Measurements from ENCODE around the gene ZNF763. TPM values are rescaled to one million over a fixed set of nuclear protein-coding genes. Genes with fewer than 3 reads are reported as not detected.
"Not testable (repeated sequence)": the region's sequence is repeated elsewhere in the genome, so short reads cannot be mapped to it uniquely, and the experiment has no call there.

The ZNF763 gene
- total RNA-seq, 4 donors from 2014 or later: 1.2 to 2.6 (median 2.1) TPM

DNA sequence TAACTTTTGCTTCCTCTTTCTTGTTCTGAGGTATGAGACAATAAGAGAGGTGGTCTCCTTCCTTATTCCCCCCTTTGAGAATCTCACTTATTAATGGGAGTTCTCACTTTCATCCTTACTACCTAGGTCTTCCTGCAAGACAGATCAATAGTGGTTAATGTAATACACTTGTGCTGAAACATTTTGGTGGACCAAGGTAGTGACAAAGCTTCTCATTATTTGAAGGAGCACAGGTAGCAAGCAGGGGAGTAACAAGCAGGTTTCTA lies 22.1 kb upstream of the ZNF763 start:
- Histone ChIP-seq H3K36me3 (peaks cover 9 to 93% (median 49%) of the 10 kb centered on the region in 3 donors), H3K9me3 (peaks cover 6 to 96% (median 86%) of the 10 kb centered on the region in 3 donors), H3K4me1 (no peaks in the 10 kb centered on the region), H3K27me3 (no peaks in the 10 kb centered on the region), H3K4me3 (no peak overlapping the region), H3K27ac (no peak overlapping the region)
- no peak for DNase-seq
- TF ChIP-seq CTCF (IDR thresholded peaks at IDR 0.05) (no peak), POLR2A (IDR thresholded peaks at IDR 0.05) (no peak)
- intact Hi-C loops (cut with DNase I): no loop called here

DNA sequence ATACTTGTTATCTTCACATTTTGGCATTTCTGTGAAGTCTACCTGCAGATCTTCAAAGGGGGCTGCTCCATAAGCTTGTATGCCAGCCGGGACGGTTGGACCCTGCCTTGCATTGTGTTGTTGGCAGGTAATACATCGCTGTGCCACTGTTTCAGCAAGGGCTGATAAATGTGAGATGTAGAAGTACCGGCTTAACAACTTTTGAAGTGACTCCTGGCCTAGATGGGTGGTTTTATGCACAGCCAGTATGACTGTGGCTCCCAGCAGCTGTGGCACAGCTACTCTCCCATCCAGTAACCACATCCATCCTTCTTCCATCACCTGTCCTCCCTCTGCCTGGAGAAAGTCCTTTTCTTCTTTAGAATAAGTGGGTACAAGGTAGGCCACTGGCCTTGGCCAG lies 20.2 kb upstream of the ZNF763 start:
- no peak overlapping the region for H3K4me3 ChIP-seq
- intact Hi-C loops (cut with DNase I): no loop called here
- TF ChIP-seq CTCF (IDR thresholded peaks at IDR 0.05): no peak
- TF ChIP-seq POLR2A (IDR thresholded peaks at IDR 0.05): no peak
- peaks cover 16 to 100% (median 97%) of the 10 kb centered on the region in 3 donors for H3K9me3 ChIP-seq
- peaks cover 28 to 100% (median 68%) of the 10 kb centered on the region in 3 donors for H3K36me3 ChIP-seq
- no peak for DNase-seq
- no peaks in the 10 kb centered on the region for H3K4me1 ChIP-seq
- no peaks in the 10 kb centered on the region for H3K27me3 ChIP-seq
- 92 to 97% methylated on average over 4 of the region's 4 CpGs for WGBS, 2 donors
- no peak overlapping the region for H3K27ac ChIP-seq

- no peak for TF ChIP-seq CTCF (IDR thresholded peaks at IDR 0.05)
- TF ChIP-seq POLR2A (IDR thresholded peaks at IDR 0.05): no peak
- no peak for DNase-seq
- Histone ChIP-seq H3K27me3 (no peaks in the 10 kb centered on the region), H3K27ac (no peak overlapping the region), H3K4me3 (peak overlapping the region in 1 of 4 donors; percentile 9), H3K9me3 (peaks cover 33 to 100% (median 99%) of the 10 kb centered on the region in 3 donors), H3K4me1 (no peaks in the 10 kb centered on the region), H3K36me3 (peaks cover 27 to 85% (median 49%) of the 10 kb centered on the region in 3 donors)
- 93 to 96% methylated on average over 3 of the region's 3 CpGs for WGBS, 2 donors
- intact Hi-C loops (cut with DNase I): no loop called here
Measured at GRCh38 chr19:11948646-11949045, 16.2 kb upstream of the ZNF763 start.

- Histone ChIP-seq H3K4me3 (peak overlapping the region in 1 of 4 donors; percentile 9), H3K4me1 (no peaks in the 10 kb centered on the region), H3K27ac (no peak overlapping the region), H3K9me3 (peaks cover 33 to 98% (median 97%) of the 10 kb centered on the region in 3 donors), H3K36me3 (peaks cover 27 to 79% (median 49%) of the 10 kb centered on the region in 3 donors), H3K27me3 (no peaks in the 10 kb centered on the region)
- no peak for DNase-seq
- 93 to 94% methylated on average over 4 of the region's 4 CpGs for WGBS, 2 donors
- TF ChIP-seq POLR2A (IDR thresholded peaks at IDR 0.05) (no peak), CTCF (IDR thresholded peaks at IDR 0.05) (no peak)
- intact Hi-C loops (cut with DNase I): no loop called here
Measured at GRCh38 chr19:11949201-11949600, 15.6 kb upstream of the ZNF763 start.

DNA sequence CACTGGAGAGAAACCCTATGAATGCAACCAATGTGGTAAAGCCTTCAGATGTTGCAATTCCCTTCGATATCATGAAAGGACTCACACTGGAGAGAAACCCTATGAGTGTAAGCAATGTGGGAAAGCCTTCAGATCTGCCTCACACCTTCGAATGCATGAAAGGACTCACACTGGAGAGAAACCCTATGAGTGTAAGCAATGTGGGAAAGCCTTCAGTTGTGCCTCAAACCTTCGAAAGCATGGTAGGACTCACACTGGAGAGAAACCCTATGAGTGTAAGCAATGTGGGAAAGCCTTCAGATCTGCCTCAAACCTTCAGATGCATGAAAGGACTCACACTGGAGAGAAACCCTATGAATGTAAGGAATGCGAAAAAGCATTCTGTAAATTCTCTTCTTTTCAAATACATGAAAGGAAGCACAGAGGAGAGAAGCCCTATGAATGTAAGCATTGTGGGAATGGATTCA lies 15.2 kb upstream of the ZNF763 start:
- intact Hi-C loops (cut with DNase I); DNase-seq; H3K4me1 ChIP-seq; H3K27me3 ChIP-seq; H3K27ac ChIP-seq: not testable (repeated sequence)
- H3K9me3 ChIP-seq: peaks cover 30 to 97% (median 96%) of the 10 kb centered on the region in 3 donors
- peaks cover 27 to 75% (median 48%) of the 10 kb centered on the region in 3 donors for H3K36me3 ChIP-seq
- H3K4me3 ChIP-seq: peak overlapping the region in 1 of 4 donors; percentile 29
- 96 to 98% methylated on average over 4 of the region's 4 CpGs for WGBS, 2 donors

DNA sequence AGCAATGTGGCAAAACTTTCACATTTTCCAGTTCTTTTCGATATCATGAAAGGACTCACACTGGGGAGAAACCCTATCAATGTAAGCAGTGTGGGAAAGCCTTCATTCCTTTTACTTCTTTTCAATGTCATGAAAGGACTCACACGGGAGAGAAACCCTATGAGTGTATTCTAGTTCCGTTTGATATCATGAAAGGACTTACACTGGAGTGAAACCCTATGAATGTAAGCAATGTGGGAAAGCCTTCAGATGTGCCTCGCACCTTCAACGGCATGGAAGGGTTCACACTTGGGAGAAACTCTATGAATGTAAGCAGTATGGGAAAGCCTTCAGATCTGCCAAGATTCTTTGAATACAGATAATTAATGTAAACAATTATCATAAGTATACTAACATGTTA lies 14.5 kb upstream of the ZNF763 start:
- no peak for TF ChIP-seq POLR2A (IDR thresholded peaks at IDR 0.05)
- no peak for TF ChIP-seq CTCF (IDR thresholded peaks at IDR 0.05)
- 87 to 95% methylated on average over 5 of the region's 5 CpGs for WGBS, 2 donors
- DNase-seq: no peak
- no peak overlapping the region for H3K27ac ChIP-seq
- intact Hi-C loops (cut with DNase I): no loop called here
- H3K36me3 ChIP-seq: peaks cover 27 to 68% (median 42%) of the 10 kb centered on the region in 3 donors
- no peaks in the 10 kb centered on the region for H3K27me3 ChIP-seq
- no peaks in the 10 kb centered on the region for H3K4me1 ChIP-seq
- H3K4me3 ChIP-seq: peak overlapping the region in 1 of 4 donors; percentile 29
- H3K9me3 ChIP-seq: peaks cover 27 to 97% (median 90%) of the 10 kb centered on the region in 3 donors
